NB4 (cell line): ENCODE measurements around the gene UNC45B.

Source experiments
- POLR2A ChIP-seq: IDR thresholded peaks from 2 replicates; pipeline ENCODE4 v1.6.1; 2011; ENCODE audit warnings: mild to moderate bottlenecking; ENCODE audit not compliant: insufficient read length; ENCODE audit errors: extremely low read depth
- TF ChIP-seq, protein P1 (sequence below): IDR thresholded peaks from one replicate; pipeline ENCODE4 v1.5.1; 2012; ENCODE audit warnings: low read depth, low read length
- TF ChIP-seq, protein P2 (sequence below): IDR thresholded peaks from 2 replicates; pipeline ENCODE4 v1.6.1; 2011; ENCODE audit warnings: low read depth, low read length

- TF ChIP-seq, protein P1, sequence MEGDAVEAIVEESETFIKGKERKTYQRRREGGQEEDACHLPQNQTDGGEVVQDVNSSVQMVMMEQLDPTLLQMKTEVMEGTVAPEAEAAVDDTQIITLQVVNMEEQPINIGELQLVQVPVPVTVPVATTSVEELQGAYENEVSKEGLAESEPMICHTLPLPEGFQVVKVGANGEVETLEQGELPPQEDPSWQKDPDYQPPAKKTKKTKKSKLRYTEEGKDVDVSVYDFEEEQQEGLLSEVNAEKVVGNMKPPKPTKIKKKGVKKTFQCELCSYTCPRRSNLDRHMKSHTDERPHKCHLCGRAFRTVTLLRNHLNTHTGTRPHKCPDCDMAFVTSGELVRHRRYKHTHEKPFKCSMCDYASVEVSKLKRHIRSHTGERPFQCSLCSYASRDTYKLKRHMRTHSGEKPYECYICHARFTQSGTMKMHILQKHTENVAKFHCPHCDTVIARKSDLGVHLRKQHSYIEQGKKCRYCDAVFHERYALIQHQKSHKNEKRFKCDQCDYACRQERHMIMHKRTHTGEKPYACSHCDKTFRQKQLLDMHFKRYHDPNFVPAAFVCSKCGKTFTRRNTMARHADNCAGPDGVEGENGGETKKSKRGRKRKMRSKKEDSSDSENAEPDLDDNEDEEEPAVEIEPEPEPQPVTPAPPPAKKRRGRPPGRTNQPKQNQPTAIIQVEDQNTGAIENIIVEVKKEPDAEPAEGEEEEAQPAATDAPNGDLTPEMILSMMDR = no peak
- no peak for TF ChIP-seq POLR2A
- TF ChIP-seq, protein P2, sequence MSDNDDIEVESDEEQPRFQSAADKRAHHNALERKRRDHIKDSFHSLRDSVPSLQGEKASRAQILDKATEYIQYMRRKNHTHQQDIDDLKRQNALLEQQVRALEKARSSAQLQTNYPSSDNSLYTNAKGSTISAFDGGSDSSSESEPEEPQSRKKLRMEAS = no peak
Measured at GRCh38 chr17:35169835-35170363, 22.3 kb downstream of the UNC45B start.
